Upper lobe of left lung (tissue), 6 donors: ENCODE results near the gene GJD4. TPM values are rescaled to one million over a fixed set of nuclear protein-coding genes. Genes with fewer than 3 reads are reported as not detected.

Experiments
- ATAC-seq, 2 donors: fragments of 200-7000 bp; cut with Tn5 transposase; one replicate each; pipeline ENCODE4 v1.9.1; 2022; ENCODE audit warnings: mild to moderate bottlenecking in 2 of 2, moderate library complexity in 2 of 2; ENCODE audit not compliant: low FRiP score in 2 of 2
- DNase-seq, 2 donors: peaks; one replicate each; pipeline ENCODE4 v3.0.0-alpha.2; 2019 to 2020
- H3K27ac ChIP-seq, 4 donors: fragments of 200-600 bp; sonication (generic); one replicate each; pipeline ENCODE4 v1.5.1; 2016 to 2019
- H3K27me3 ChIP-seq, 4 donors: fragments of 200-600 bp; sonication (generic); one replicate each; pipeline ENCODE4 v1.5.1; 2017 to 2019
- H3K36me3 ChIP-seq, 4 donors: fragments of 200-600 bp; sonication (generic); one replicate each; pipeline ENCODE4 v1.5.1; 2016 to 2019
- H3K4me1 ChIP-seq, 4 donors: fragments of 200-600 bp; sonication (generic); one replicate each; pipeline ENCODE4 v1.5.1; 2018 to 2019
- H3K4me3 ChIP-seq, 4 donors: fragments of 200-600 bp; sonication (generic); one replicate each; pipeline ENCODE4 v1.5.1; 2017 to 2019; ENCODE audit warnings: mild to moderate bottlenecking in 2 of 4, moderate library complexity in 1 of 4
- H3K9me3 ChIP-seq, 4 donors: fragments of 200-600 bp; sonication (generic); one replicate each; pipeline ENCODE4 v1.5.1; 2018 to 2019
- EP300 ChIP-seq, 4 donors: sonication (generic); formaldehyde crosslinking; IDR thresholded peaks; one replicate each; pipeline ENCODE4 v1.5.1; 2017; ENCODE audit warnings: antibody characterized with exemption in 4 of 4, control low read depth in 2 of 4
- POLR2A ChIP-seq, 4 donors: fragments of 450-650 bp; IDR thresholded peaks; one replicate each; pipeline ENCODE4 v1.5.1; 2016 to 2017; ENCODE audit warnings: antibody characterized with exemption in 4 of 4, mild to moderate bottlenecking in 2 of 4
- POLR2AphosphoS5 ChIP-seq, 2 donors: sonication (generic); formaldehyde crosslinking; IDR thresholded peaks; one replicate each; pipeline ENCODE4 v1.5.1; 2017; ENCODE audit warnings: antibody characterized with exemption in 2 of 2
- WGBS, 2 donors: methylation state at CpG; one replicate each; pipeline ENCODE4 v1.1.5; 2017 to 2018; 5-methylcytosine and 5-hydroxymethylcytosine counted together
- total RNA-seq, 6 donors: library from RNA; depleted of rRNA in 4 of 6; stranded (reverse); fragments of >200 nt in 4 of 6; gene quantifications; one replicate each; pipeline versions ENCODE4 v1.1.0 to v1.2.1, GENCODE V29; 2016 to 2021
- TF ChIP-seq, protein P1 (sequence below), 6 experiments: fragments of 450-650 bp in 4 of 6; fragments of 200-600 bp in 2 of 6; sonication (generic) in 2 of 6; IDR thresholded peaks; one replicate each; pipeline ENCODE4 v1.5.1; 2016 to 2019; ENCODE audit warnings: antibody characterized with exemption in 6 of 6
- donor health status: DM: no; HTN: no; CAD: no; lungs with moderate emphysema.
- donor health status: DM: no; HTN: yes; CAD: no; lungs with severe emphysema.

The GJD4 gene
- total RNA-seq, 6 donors from 2014 or later: not detected

DNA sequence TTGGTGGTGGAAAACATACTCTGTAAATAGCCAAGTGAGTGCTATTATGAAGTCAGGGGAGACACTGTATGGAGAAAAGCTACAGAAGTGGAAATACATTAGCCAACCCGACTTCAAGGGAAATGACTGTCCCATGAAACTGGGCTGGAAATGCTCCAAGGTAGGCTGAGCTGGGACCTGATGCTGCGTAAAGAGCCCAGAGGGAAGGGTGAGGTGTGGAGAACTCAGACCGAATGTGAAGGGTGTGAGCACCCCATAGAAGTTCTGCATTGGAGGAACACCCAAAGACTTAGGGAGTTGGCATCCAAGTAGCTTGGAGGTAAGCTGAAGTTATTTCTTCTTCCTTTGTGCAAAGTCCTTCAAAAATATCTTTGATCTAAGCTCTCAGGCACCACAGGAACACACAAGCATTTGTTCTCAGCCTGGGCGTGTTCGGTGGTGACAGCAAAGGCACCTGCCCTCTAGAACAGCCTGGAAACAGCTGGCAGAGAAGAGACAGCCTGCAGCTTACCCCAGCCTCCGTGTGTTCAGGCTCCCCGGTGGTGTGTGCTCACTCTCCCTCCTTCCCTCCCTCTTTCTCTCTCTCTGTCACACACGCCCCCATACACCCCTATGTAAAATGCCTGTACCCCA, 19.1 kb upstream of the GJD4 start:
- DNase-seq (no peak), ATAC-seq (no peak)
- H3K4me3 ChIP-seq: no peak overlapping the region
- no peaks in the 10 kb centered on the region for H3K27me3 ChIP-seq
- peaks cover 0 to 5% (median 2%) of the 10 kb centered on the region in 4 donors for H3K9me3 ChIP-seq
- no peak overlapping the region for H3K27ac ChIP-seq
- TF ChIP-seq EP300 (IDR thresholded peaks at IDR 0.05) (no peak), POLR2AphosphoS5 (IDR thresholded peaks at IDR 0.05) (no peak), POLR2A (IDR thresholded peaks at IDR 0.05) (no peak)
- TF ChIP-seq, protein P1, sequence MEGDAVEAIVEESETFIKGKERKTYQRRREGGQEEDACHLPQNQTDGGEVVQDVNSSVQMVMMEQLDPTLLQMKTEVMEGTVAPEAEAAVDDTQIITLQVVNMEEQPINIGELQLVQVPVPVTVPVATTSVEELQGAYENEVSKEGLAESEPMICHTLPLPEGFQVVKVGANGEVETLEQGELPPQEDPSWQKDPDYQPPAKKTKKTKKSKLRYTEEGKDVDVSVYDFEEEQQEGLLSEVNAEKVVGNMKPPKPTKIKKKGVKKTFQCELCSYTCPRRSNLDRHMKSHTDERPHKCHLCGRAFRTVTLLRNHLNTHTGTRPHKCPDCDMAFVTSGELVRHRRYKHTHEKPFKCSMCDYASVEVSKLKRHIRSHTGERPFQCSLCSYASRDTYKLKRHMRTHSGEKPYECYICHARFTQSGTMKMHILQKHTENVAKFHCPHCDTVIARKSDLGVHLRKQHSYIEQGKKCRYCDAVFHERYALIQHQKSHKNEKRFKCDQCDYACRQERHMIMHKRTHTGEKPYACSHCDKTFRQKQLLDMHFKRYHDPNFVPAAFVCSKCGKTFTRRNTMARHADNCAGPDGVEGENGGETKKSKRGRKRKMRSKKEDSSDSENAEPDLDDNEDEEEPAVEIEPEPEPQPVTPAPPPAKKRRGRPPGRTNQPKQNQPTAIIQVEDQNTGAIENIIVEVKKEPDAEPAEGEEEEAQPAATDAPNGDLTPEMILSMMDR (IDR thresholded peaks at IDR 0.05): no peak
- H3K36me3 ChIP-seq: no peaks in the 10 kb centered on the region
- no peaks in the 10 kb centered on the region for H3K4me1 ChIP-seq
- WGBS, 2 donors: 40 to 54% methylated on average over 8 of the region's 8 CpGs

DNA sequence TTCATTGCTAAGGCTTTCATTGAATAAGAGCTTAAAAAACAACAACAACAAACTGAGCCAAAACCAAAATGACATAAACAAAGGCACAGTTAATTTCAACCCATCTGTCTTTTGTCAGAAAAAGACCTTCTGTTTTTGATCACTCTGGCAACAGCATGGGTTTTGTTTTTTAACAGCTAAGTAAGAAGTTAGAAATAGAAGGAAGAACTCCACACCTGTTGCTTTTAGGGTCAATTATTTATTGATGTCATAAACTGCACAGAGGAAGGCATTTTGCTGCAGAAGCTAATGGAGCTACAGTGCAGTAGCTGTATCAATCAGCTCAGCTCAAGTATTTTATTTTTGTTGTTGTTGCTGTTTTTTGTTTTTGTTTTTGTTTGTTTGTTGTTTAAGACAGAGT, 16.3 kb upstream of the GJD4 start:
- TF ChIP-seq EP300 (IDR thresholded peaks at IDR 0.05) (no peak), POLR2AphosphoS5 (IDR thresholded peaks at IDR 0.05) (no peak), POLR2A (IDR thresholded peaks at IDR 0.05) (no peak)
- TF ChIP-seq, protein P1 (IDR thresholded peaks at IDR 0.05): no peak
- Histone ChIP-seq H3K36me3 (no peaks in the 10 kb centered on the region), H3K9me3 (peaks cover 0 to 5% (median 2%) of the 10 kb centered on the region in 4 donors), H3K4me3 (no peak overlapping the region), H3K27ac (no peak overlapping the region), H3K27me3 (no peaks in the 10 kb centered on the region), H3K4me1 (no peaks in the 10 kb centered on the region)
- ATAC-seq (no peak), DNase-seq (no peak)

DNA sequence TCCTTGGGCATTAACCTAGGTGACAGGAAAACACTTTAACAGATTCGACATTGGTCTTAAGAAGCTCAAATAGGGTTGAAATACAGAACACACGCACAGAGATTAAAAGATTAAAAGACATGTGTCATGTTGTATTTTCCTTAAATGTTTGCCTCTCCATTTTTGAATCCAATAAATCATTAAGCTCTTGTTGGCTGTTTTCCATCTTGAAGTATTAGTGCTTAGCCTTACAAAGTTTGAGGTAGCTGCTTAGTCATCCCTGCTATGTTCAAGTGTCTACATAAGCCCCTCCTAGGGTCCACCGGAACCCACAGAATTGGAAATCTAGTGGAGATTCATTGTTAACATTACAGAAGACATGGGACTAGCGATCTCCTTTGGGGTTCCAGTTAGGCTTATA, 12.7 kb upstream of the GJD4 start:
- H3K36me3 ChIP-seq: no peaks in the 10 kb centered on the region
- H3K27ac ChIP-seq: no peak overlapping the region
- peaks cover 0 to 5% (median 2%) of the 10 kb centered on the region in 4 donors for H3K9me3 ChIP-seq
- no peak for ATAC-seq
- no peak for DNase-seq
- 80 to 85% methylated on average over 4 of the region's 4 CpGs for WGBS, 2 donors
- H3K4me3 ChIP-seq: no peak overlapping the region
- H3K4me1 ChIP-seq: no peaks in the 10 kb centered on the region
- no peak for TF ChIP-seq POLR2A (IDR thresholded peaks at IDR 0.05)
- no peak for TF ChIP-seq EP300 (IDR thresholded peaks at IDR 0.05)
- TF ChIP-seq, protein P1 (IDR thresholded peaks at IDR 0.05): no peak
- no peak for TF ChIP-seq POLR2AphosphoS5 (IDR thresholded peaks at IDR 0.05)
- no peaks in the 10 kb centered on the region for H3K27me3 ChIP-seq

DNA sequence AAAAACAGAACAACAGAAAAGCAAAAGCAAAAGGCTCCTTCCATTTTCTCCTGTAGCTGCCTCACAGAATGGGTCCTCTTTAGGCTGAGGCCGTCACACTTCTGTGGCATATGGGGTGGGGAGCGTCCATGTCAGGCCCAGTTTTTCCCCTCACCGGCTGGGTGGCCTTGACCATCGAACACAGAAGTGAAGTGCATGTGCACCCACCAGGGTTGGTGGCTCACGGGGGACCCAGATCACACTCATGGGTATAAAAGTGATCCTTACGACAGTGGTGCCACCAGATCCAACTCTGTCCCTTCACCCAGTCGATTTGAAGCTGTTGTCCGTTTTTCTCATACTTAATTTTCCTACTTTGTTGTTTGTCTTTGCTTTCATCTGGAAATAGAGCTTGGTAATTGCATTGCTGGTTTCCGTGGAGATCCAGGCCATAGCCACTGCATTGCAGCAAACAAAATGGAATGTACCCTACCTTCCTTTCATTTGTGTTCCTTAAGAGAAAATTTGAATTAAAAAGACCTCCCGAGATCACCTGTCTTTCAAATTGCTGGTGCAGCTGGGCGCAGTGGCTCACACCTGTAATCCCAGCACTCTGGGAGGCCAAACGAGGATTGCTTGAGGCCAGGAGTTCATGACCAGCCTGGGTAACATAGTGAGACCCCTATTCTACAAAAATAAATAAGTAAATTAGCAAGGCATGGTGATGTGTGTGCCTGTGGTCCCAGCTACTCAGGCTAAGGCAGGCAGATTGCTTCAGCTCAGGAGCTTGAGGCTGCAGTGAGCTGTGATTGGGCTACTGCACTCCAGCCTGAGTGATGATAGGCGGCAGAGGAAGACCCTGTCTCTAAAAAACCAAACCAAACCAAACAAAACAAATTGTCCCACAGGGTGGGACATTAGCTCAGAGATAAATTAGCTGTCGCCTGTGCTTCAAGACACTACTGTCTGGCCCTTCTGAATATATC, 10.7 kb upstream of the GJD4 start:
- no peak overlapping the region for H3K4me3 ChIP-seq
- H3K4me1 ChIP-seq: no peaks in the 10 kb centered on the region
- 62 to 72% methylated on average over 14 of the region's 14 CpGs for WGBS, 2 donors
- H3K9me3 ChIP-seq: peaks cover 0 to 5% (median 2%) of the 10 kb centered on the region in 4 donors
- TF ChIP-seq, protein P1 (IDR thresholded peaks at IDR 0.05): no peak
- TF ChIP-seq POLR2AphosphoS5 (IDR thresholded peaks at IDR 0.05) (no peak), POLR2A (IDR thresholded peaks at IDR 0.05) (no peak), EP300 (IDR thresholded peaks at IDR 0.05) (no peak)
- DNase-seq (no peak), ATAC-seq (no peak)
- H3K27me3 ChIP-seq: no peaks in the 10 kb centered on the region
- H3K27ac ChIP-seq: no peak overlapping the region
- H3K36me3 ChIP-seq: no peaks in the 10 kb centered on the region
